ENCODE results near the gene SYNPR.

DNA sequence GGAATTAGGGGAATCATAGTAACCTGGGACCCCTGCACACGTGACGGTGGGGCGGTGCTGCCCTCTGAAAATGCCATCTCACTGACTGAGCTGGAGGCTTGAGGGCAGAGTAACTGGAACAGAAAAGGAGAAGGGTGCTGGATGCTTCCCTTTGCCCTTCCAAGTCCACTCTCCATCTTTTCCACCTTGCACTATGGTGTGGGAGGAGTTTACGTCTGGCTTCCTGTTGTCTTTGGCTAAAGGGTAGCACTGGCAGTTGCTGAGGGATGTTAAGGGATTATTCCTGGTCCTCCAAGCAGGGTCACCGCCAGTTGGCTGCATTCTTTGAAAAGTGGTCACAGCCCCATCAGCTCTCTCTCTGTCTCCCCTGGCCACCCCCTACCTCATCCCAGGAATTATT is 245.0 kb downstream of the SYNPR start:
- TF ChIP-seq, protein P1, sequence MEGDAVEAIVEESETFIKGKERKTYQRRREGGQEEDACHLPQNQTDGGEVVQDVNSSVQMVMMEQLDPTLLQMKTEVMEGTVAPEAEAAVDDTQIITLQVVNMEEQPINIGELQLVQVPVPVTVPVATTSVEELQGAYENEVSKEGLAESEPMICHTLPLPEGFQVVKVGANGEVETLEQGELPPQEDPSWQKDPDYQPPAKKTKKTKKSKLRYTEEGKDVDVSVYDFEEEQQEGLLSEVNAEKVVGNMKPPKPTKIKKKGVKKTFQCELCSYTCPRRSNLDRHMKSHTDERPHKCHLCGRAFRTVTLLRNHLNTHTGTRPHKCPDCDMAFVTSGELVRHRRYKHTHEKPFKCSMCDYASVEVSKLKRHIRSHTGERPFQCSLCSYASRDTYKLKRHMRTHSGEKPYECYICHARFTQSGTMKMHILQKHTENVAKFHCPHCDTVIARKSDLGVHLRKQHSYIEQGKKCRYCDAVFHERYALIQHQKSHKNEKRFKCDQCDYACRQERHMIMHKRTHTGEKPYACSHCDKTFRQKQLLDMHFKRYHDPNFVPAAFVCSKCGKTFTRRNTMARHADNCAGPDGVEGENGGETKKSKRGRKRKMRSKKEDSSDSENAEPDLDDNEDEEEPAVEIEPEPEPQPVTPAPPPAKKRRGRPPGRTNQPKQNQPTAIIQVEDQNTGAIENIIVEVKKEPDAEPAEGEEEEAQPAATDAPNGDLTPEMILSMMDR (IDR thresholded peaks at IDR 0.05) = no peak
- TF ChIP-seq EP300 (IDR thresholded peaks at IDR 0.05) = no peak
